GM18511 (cell line): ENCODE measurements around the gene SRC.

ENCODE experiments used
- ATAC-seq: cut with Tn5 transposase; IDR thresholded peaks from one replicate; pipeline ENCODE4 v1.9.1; 2021; ENCODE audit warnings: mild to moderate bottlenecking, moderate library complexity; ENCODE audit not compliant: unreplicated experiment

SRC gene

GRCh38 chr20:37442986-37443385 is 97.0 kb downstream of the SRC start:
- no peak for ATAC-seq

GRCh38 chr20:37443596-37443995 is 97.7 kb downstream of the SRC start:
- ATAC-seq = no peak

- ATAC-seq = no peak
These were observed 99.1 kb downstream of the SRC start for GRCh38 chr20:37445041-37445440.

GRCh38 chr20:37446286-37447032 is 100.5 kb downstream of the SRC start:
- ATAC-seq = no peak

GRCh38 chr20:37447688-37448087 is 101.7 kb downstream of the SRC start:
- ATAC-seq = no peak

GRCh38 chr20:37449276-37449675 is 103.3 kb downstream of the SRC start:
- no peak for ATAC-seq

GRCh38 chr20:37450344-37450743 is 104.4 kb downstream of the SRC start:
- ATAC-seq = no peak

GRCh38 chr20:37451616-37452015 is 105.7 kb downstream of the SRC start:
- ATAC-seq = no peak

GRCh38 chr20:37452236-37452635 is 106.3 kb downstream of the SRC start:
- no peak for ATAC-seq

- no peak for ATAC-seq
These were observed 107.3 kb downstream of the SRC start for GRCh38 chr20:37453288-37453687.

- no peak for ATAC-seq
These were observed 107.9 kb downstream of the SRC start for GRCh38 chr20:37453836-37454235.

- no peak for ATAC-seq
These were observed 108.9 kb downstream of the SRC start for GRCh38 chr20:37454636-37455385.
